ENCODE results near the gene MYO1C.
"Not testable (repeated sequence)": the region's sequence is repeated elsewhere in the genome, so short reads cannot be mapped to it uniquely, and the experiment has no call there.

The MYO1C gene, protein sequence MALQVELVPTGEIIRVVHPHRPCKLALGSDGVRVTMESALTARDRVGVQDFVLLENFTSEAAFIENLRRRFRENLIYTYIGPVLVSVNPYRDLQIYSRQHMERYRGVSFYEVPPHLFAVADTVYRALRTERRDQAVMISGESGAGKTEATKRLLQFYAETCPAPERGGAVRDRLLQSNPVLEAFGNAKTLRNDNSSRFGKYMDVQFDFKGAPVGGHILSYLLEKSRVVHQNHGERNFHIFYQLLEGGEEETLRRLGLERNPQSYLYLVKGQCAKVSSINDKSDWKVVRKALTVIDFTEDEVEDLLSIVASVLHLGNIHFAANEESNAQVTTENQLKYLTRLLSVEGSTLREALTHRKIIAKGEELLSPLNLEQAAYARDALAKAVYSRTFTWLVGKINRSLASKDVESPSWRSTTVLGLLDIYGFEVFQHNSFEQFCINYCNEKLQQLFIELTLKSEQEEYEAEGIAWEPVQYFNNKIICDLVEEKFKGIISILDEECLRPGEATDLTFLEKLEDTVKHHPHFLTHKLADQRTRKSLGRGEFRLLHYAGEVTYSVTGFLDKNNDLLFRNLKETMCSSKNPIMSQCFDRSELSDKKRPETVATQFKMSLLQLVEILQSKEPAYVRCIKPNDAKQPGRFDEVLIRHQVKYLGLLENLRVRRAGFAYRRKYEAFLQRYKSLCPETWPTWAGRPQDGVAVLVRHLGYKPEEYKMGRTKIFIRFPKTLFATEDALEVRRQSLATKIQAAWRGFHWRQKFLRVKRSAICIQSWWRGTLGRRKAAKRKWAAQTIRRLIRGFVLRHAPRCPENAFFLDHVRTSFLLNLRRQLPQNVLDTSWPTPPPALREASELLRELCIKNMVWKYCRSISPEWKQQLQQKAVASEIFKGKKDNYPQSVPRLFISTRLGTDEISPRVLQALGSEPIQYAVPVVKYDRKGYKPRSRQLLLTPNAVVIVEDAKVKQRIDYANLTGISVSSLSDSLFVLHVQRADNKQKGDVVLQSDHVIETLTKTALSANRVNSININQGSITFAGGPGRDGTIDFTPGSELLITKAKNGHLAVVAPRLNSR

DNA sequence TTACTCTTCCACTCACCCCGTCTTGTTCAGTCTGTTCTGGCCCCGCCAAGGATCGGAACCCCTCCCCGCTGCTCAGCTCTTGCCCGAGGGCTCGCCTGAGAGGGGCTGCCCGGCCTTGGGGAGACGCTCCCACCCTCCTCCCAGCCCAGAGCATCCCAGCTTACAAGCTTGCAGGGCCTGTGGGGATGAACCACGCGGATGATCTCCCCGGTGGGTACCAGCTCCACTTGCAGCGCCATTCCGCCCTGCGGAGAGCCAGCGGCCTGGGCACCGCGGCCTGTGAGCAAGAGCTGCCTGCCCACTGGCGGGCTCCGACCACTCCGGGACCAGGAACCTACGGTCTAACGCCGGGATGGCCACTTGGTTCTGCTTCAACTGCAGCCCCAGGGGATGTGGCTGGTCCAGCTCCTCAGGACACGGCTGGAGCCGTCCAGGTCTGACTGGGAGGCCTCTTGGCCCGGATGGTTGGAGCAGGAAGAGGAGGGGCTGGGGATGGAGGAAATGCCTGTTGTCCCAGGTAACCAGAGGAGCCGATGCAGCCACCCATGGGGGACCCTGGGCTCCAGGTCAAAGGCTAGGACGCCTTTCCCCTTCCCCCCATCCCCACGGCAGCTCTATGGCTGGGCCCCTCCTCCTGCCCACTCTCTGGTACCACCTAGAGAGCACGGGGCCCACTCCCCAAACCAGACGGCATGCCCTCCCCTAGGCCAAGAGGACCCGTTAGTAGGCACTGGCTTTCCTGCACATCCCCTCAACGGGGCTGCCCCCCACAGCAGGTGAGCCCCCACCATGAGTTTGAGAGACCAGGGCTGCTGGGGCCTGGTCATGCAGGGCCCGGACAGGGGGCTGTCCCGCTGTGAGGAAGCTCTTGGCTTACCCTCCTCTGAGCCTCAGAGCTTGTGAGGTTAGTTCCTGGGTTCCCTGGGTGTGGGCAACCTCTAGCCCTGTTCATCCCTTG lies at the start of gene MYO1C:
Gene MYO1C (minus strand): TSS at position 438 of the 958 bp plus-strand sequence. CDS start 199 bp downstream, at position 239.
- no peak for DNase-seq

DNA sequence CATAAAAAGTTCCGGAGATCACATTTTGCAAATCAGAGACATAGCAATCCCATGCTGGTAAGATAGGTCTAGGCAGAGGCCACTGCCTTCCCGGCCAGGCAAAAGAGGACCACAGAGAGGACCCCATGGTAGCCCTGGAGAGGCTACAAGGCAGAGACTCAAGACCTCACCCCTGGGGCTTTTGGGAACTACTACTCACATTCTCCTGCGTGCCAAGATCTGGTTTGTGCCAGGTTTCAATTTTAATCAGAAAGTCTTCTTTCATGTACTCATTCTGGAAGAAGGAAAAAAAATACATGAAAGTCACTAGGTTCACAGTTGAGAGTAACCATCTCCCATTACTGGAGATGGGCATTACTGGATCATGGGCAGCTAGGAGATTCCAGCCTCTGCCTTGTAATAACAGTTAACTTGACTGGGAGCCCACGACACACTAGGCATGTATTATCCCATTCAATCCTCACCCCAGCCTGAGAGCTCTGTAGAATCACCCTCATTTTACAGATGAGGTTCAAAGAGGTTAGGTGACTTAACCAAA lies 49.0 kb upstream of the MYO1C start:
- no peak for DNase-seq

DNA sequence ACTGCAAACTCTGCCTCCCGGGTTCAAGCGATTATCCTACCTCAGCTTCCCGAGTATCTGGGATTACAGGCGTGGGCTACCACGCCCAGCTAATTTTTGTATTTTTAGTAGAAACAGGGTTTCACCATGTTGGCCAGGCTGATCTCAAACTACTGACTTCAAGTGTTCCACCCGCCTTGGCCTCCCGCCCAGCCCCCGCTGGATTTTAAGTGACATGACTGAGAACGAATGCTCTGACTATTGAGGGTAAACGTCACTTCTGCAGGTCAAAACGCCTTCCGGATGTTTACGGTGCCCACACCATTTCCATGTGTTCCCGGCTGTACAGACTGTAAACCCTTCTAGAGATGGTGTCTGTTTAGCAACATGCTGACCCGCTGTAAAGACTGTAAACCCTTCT lies 47.3 kb upstream of the MYO1C start:
- no peak for DNase-seq

DNA sequence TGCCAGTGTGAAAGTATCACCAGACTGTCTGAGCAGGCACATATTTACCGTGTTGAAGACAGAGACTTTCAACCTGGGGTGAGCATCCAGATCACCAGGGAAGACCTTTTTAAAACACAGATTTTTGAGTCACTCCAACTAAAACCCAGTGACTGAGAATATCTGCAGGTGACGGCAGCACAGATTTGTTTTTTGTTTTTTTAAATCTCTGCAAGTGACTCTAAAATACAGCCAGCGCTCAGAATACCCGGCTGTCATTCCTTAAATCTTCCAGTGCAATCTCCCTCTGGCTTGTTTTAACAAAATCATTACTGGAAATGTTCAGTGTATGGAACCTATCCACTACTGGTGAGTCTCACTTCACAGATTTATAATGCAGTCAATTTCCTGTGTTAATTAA lies 43.3 kb upstream of the MYO1C start:
- DNase-seq: no peak

DNA sequence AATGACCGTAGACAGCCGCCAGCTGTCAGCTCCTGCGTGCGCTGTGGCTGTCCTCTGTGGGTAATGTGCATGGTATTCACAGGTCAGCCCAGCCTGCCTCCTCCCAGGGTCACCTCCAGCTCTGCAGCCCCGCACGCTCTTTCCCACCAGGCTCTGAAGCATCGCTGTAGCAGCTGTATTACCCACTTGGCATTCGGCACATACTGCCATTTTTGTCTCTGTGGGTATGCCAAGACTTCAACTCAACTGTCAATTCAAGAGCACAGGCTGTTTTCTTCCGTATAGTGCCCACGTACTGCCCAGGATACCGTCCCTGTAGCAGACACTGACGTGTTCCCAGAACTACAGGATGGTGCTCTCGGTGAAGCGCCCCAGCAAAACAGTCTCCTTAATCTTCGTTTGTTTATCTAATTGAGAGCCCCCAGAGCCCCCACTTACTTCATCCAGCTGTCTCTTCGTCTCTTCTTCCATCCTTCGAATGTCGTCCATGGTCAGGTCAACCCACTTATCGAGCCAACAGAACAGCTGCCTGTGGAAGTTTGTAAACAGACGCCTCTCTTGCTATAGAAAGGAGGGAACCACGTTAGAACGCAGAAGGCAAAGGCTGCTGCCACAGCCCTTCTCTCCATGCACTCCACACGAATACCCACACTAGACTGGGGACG lies 41.3 kb upstream of the MYO1C start:
- no peak for DNase-seq

DNA sequence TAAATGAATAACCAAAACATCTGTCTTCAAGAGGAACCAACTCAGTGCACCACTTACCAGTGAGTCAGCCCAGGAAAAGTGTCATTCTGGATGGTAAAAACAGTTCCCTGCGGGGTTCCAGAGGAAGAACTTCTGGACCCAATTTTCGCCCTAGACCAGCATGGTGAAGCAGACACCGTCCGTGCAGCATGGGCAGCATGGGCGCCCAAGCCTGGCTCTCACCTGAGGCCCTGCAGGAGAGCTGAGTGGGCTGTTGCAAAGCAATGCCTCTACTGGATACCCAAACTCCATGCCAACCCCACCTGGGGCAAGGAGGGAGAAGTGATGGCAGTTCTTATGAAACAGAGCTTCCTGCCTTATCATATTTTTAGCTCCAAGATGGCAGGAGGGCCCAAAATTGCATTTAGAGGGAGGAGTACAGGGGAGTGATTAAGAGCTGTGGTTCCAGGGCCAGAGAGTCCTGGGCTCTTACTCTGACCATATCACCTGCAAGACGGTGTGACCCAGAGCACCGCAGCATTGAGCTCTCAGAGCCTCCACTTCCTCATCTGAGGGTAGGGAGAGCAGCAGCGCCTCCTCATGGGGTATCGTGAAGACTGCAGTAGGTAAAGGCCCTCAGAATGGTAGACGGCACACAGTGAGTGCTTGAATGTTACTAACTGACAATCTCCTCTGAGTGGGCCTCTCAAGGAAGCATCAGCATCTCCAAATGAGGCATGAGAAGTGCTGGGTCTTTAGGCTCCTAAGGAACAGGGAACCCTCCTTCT lies 40.5 kb upstream of the MYO1C start:
- DNase-seq: no peak

DNA sequence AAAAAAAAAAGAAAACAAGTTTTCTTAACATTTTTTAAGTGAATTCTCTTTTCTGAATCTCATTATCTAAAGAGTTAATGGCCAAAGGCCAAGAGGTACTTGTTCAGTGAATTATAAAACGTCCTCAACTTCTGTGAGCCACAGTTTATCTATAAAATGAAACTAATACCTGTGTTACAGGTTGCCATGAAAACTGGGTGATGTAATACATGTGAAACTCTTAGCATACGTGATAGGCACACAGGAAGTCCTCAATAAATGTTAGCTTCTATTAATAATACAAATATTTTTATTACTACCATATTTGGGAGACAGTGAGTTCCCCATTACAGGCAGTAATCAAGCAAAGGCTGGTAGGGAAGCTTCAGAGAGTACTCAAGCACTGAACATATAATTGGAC lies 37.4 kb upstream of the MYO1C start:
- DNase-seq: no peak

DNA sequence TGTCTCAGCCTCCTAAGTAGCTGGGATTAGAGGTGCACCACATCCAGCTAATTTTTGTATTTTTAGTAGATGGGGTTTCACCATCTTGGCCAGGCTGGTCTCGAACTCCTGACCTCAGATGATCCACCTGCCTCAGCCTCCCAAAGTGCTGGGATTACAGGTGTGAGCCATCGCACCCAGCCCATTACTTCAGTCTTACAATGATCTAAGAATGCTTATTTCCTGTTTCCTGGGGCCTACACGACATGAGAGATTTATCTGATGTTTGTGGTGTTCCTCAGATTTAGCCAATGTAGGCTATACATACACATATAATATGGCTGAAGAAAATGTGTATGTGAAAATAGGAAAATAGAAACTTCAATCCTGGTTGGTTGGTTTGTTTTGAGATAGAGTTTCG lies 34.4 kb upstream of the MYO1C start:
- DNase-seq: not testable (repeated sequence)

DNA sequence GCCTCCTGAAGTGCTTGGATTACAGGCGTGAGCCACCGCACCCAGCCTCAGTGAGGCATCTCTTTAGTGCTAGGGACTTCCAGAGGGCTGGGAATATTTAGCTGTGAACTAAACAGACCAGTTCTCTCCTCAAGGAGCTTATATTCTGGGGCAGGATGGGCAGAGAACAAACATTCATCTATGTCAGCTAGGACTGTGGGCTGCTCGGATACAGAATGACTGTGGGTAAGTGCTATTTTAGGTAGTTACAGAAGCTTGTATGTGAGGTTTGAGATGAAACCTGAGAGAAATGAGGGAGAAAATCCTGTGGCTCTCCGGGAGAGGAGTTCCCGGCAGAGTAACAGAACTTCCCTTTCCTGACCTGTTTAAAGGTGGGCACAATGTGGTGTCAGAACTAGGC lies 30.1 kb upstream of the MYO1C start:
- no peak for DNase-seq

DNA sequence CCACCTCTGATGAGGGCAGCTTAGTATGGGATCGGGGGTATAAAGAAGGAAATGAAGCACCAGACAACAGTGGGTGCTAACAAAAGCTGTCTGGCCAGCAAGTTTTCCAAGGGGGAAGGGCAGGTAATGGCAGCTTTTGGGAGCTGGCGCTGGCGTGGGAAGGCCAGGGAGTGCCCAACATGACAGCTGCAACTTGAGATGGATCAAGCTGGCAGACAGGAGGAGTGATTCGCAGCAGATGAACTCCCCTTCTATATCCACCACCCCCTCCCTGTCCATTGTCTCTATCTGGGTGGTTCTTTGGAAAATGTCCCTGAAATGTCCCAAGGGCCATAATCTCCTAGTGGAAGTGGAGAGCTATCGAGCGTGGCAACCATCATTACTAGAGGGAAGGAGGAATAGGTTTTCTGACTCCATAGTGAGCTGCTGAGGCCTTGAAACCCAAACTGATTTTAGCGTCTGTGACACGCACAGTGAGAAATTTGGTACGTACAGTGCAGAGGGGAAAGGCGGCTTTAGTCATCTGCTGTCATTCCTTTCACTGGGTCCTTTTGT lies 28.7 kb upstream of the MYO1C start:
- DNase-seq: no peak

DNA sequence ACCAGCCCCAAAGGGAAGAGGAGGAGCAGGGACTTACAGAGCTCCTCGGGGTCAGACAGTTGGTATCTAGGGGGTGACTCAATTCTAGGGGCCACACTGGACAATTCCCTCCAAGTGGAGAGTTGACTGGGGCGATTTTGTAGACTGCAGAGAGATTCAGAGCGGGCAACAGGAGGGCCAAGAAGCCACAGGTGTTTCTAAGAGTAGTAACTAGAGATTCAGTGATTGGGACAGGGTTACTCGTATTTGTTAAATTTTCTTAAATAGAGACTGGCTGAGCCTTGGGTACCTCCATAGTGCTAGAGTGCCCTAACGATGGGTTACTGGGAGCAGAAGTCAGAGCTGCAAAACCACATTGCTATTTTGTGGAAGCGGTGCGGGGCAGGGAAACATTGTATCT lies 27.2 kb upstream of the MYO1C start:
- DNase-seq: no peak

DNA sequence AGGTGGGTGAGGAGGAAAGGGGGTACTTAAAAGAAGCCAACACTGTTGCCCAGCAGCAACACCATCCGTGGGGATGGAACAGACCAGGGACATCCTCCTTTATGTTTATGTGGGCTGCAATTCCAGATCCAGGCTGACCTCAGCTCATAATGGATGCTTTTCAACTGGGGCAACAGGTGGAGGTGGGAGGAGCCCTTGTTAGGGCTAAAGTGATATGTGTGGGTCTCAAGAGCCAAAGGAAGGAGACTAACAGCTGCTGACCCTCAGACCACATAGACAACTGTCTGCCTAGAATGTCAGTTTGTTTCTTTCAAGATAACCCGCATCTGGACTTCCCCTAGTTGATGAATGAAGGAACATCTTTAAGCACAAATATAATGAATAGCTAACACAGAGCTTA lies 25.9 kb upstream of the MYO1C start:
- no peak for DNase-seq

DNA sequence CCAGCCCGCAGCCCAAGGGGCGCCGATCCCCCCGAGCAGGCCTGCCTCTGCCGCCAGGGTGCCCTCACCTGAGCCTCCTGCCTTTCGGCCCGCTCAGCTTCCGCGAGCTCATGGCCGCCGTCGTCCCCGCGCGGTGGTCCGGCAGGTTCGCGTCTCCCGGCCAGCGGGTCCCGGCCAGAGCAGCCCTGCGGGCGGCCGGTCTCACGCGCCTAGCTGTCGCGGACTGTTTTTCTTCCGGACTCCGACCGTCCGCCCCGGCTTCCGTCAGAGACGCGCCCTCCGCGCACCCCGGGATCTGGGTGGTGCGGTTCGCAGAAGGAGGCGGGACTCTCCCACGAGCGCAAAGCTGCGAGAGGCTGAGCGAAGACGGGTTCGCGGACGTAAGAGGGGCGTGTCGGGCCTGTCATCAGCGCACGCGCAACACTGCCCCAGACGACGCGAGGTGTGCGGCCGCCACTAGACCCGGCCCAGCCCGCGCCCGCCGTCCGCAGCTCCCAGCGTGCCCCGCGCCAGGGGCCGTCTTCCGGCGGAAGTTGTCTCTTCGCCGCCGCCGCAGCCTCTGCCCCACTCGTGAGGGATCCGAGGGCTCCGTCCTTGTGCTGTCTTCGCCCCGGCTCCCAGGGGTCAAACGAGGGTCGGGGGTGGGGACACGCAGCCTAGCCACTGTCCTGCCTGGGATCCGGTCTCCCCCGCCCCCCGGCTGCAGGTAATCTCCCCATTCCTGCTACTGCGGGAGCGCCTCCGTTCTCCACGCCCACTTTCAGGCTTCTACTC lies 24.1 kb upstream of the MYO1C start, which contains the start of gene INPP5K:
Gene INPP5K (minus strand): TSS at position 225 of the 774 bp plus-strand sequence. CDS start 113 bp downstream, at position 112.
- peak; percentile 98 for DNase-seq

DNA sequence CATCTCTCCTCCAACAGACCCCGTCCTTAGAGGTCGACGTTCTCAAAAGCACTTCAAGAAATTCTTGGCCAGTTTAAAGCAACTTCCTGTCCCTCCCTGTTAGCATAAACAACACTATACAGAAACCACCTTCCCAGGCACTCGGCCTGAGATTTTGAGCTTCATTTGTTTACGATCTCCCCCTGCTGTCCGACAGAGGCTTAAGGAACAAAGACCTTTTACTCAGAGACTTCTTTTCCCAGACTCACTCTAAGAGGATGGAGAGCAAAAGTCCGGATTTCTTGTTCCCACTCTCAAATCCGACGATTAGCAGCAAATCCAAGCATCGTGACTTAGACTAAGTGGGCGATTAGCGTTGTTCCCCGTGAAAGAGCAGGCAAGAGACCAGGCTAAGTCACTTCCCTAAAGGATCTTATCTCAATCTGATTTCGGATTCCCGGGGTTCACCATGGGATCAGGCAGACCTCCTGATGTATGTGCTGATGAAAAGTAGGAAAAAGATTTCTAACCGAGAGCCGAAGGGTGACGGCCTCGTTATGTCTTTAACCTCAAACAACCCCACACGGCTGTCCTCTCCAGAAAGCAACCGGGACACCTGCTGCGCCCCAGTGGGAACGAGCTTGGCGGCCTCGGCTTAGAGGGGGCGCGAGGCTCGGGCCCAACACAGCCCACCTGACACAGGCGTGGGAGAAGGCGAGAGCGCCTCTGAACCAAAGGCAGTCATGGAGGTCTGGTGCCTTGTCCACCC lies 23.3 kb upstream of the MYO1C start:
- DNase-seq: peak; percentile 90

DNA sequence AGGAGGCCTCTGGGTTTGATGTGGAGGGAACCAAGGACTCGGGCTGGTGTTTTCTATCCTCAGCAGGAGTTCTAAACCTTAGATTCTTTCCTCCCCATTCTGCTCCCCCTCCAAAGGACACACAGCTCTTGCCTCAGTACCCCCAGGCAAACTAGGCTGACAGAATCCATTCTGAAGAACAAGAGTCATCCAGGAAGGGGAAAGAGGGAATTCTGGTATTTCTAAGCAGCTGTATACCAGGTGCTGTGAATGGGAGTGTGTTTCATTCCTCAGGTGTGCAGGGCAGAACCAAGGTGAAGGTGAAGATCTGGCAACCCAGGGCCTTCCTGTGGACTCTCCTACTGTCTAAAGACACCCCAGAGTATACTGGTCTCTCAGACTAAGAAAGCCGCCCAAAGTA lies 19.9 kb upstream of the MYO1C start:
- no peak for DNase-seq

DNA sequence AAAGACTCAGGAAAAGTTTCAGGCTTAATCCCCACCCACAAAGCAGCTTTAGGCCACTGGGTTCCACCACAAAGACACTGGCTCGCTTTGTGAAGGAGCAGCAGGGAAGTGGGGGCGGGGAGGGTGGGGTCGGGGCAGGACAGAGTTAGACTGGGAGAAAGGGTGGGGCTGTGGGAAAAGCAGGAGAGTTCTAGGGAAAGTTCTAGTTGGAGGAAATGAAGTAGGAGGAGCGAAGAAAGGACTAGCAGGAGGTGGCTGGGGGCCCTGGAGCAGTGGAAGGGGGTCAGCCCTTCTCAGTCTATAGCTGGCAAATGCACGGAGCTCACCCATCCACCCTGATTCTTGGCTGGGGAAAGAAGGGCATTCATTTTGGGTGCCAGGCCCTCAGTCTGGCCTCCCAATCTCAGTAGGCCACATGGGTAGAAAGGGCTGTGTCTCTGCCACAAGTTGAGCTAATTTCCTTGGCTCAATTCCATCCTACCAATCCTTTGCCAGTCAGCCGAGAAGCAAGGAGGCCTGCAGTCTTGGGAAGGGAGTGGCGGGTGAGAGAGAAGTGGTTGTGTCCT lies 19.4 kb upstream of the MYO1C start:
- DNase-seq: no peak

DNA sequence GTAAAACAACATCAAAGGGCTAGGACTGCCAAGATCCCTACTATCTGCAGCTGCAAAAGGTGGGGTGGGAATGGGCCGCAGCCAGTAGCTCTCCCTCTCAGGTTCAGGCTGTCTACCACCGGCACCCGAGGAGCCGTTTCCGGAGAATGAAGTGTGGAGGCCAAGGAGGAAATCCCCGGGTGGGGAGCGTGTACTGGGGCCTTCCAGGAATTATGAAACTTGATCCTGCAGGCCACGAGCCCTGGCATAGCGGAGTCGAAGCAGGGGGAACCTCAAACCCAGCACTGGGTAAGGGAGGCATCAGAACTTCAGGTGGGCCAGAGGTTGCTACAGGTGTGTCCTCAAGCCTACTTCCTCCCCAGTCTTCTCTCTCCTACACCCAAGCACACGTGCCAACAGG lies 18.8 kb upstream of the MYO1C start:
- no peak for DNase-seq

DNA sequence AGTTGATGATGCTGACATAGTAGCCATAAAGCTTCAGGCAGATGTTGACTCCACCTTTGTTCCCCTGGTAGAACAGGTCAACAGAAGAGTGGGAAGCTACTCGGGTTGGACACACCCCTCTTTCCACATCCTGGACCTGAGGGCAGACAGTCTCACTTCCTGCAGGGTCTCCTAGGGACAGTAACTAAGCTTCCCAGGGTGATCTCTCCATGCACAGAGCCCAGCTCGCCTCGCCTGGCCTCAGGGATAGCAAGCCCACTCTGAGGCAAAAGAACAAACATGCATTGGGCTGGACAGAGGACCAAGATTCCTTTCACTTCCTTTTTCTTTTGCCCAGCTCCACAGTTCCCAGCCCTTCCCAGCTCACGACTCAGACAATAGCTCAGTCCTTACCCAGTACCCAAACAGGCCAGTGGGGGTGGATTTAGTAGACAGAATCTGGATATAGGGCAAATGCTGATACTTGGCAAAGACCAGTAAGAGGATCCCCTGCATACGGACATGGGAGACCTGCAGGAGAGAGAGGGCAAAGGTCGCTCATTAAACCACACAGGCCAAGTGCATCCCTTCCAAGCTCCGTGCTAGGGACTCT lies 16.9 kb upstream of the MYO1C start:
- no peak for DNase-seq

Measured in eye (tissue), 1 donor.